ENCODE measurements around the gene CERK. TPM values are rescaled to one million over a fixed set of nuclear protein-coding genes. Genes with fewer than 3 reads are reported as not detected.

Gene CERK
- polyA plus RNA-seq, 1 donor from 2014 or later: 57.4 TPM

- H3F3A ChIP-seq (ENCODE audit: insufficient read depth, low read length, poor library complexity, severe bottlenecking): no peaks in the 10 kb centered on the region
- H3K79me2 ChIP-seq (replicated peaks; ENCODE audit: insufficient read depth, low read length): no peaks in the 10 kb centered on the region
- no peak for TF ChIP-seq RAD21 (conservative IDR thresholded peaks at IDR 0.05)
- TF ChIP-seq EZH2 (IDR thresholded peaks at IDR 0.05; ENCODE audit: borderline replicate concordance, insufficient read depth, low read length, poor library complexity, severe bottlenecking): no peak
- no peak for TF ChIP-seq POLR2AphosphoS5 (IDR thresholded peaks at IDR 0.05)
- TF ChIP-seq MXI1 (conservative IDR thresholded peaks at IDR 0.05; ENCODE audit: poor library complexity, severe bottlenecking): no peak
- no peak for TF ChIP-seq SMC3 (conservative IDR thresholded peaks at IDR 0.05; ENCODE audit: poor library complexity)
- TF ChIP-seq REST (IDR thresholded peaks at IDR 0.05; ENCODE audit: borderline replicate concordance): no peak
- TF ChIP-seq CTCF (IDR thresholded peaks at IDR 0.05; ENCODE audit: poor library complexity, severe bottlenecking): no peak
- TF ChIP-seq TAF1 (IDR thresholded peaks at IDR 0.05; ENCODE audit: low read depth): no peak
- TF ChIP-seq EP300 (conservative IDR thresholded peaks at IDR 0.05; ENCODE audit: poor library complexity, severe bottlenecking): no peak
- H3K27me3 ChIP-seq (ENCODE audit: insufficient read depth, low read depth, low read length): no peaks in the 10 kb centered on the region
- H4K20me1 ChIP-seq (ENCODE audit: insufficient read depth): no peaks in the 10 kb centered on the region
- no peaks in the 10 kb centered on the region for H3K9me2 ChIP-seq (ENCODE audit: insufficient read depth, low read length)
- no peak overlapping the region for H3K27ac ChIP-seq (ENCODE audit: low read length)
- no peaks in the 10 kb centered on the region for H3K9me3 ChIP-seq (ENCODE audit: low read length)
- H3K36me3 ChIP-seq (ENCODE audit: insufficient read depth, low read length): no peaks in the 10 kb centered on the region
- no peak overlapping the region for H3K9ac ChIP-seq (ENCODE audit: low read length)
- no peak overlapping the region for H3K4me3 ChIP-seq (ENCODE audit: low read length)
- H2AFZ ChIP-seq (ENCODE audit: low read depth, low read length): no peak overlapping the region
- H3K4me2 ChIP-seq (ENCODE audit: low read length): no peak overlapping the region
These were observed 34.7 kb downstream of the CERK start for GRCh38 chr22:46703171-46703995.

- no peaks in the 10 kb centered on the region for H3K79me2 ChIP-seq (replicated peaks; ENCODE audit: insufficient read depth, low read length)
- no peaks in the 10 kb centered on the region for H3K36me3 ChIP-seq (ENCODE audit: insufficient read depth, low read length)
These were observed 36.8 kb downstream of the CERK start for GRCh38 chr22:46701262-46701661.

More at GRCh38 chr22:46701262-46701661, 36.8 kb downstream of the CERK start:
- Histone ChIP-seq H4K20me1 (ENCODE audit: insufficient read depth) (no peaks in the 10 kb centered on the region), H3K27me3 (ENCODE audit: insufficient read depth, low read depth, low read length) (no peaks in the 10 kb centered on the region), H3K9ac (ENCODE audit: low read length) (no peak overlapping the region), H3K4me3 (ENCODE audit: low read length) (no peak overlapping the region), H3K9me2 (ENCODE audit: insufficient read depth, low read length) (no peaks in the 10 kb centered on the region), H2AFZ (ENCODE audit: low read depth, low read length) (no peak overlapping the region), H3K4me2 (ENCODE audit: low read length) (no peak overlapping the region), H3F3A (ENCODE audit: insufficient read depth, low read length, poor library complexity, severe bottlenecking) (no peaks in the 10 kb centered on the region), H3K27ac (ENCODE audit: low read length) (no peak overlapping the region), H3K9me3 (ENCODE audit: low read length) (no peaks in the 10 kb centered on the region)
- TF ChIP-seq TAF1 (IDR thresholded peaks at IDR 0.05; ENCODE audit: low read depth) (no peak), POLR2AphosphoS5 (IDR thresholded peaks at IDR 0.05) (no peak), MXI1 (conservative IDR thresholded peaks at IDR 0.05; ENCODE audit: poor library complexity, severe bottlenecking) (no peak), REST (IDR thresholded peaks at IDR 0.05; ENCODE audit: borderline replicate concordance) (no peak), EZH2 (IDR thresholded peaks at IDR 0.05; ENCODE audit: borderline replicate concordance, insufficient read depth, low read length, poor library complexity, severe bottlenecking) (no peak), CTCF (IDR thresholded peaks at IDR 0.05; ENCODE audit: poor library complexity, severe bottlenecking) (no peak), RAD21 (conservative IDR thresholded peaks at IDR 0.05) (no peak), SMC3 (conservative IDR thresholded peaks at IDR 0.05; ENCODE audit: poor library complexity) (no peak), EP300 (conservative IDR thresholded peaks at IDR 0.05; ENCODE audit: poor library complexity, severe bottlenecking) (no peak)
